Osteoblast (primary cell): ENCODE measurements around the gene CYP1B1. TPM values are rescaled to one million over a fixed set of nuclear protein-coding genes. Genes with fewer than 3 reads are reported as not detected.
A peak's percentile ranks its signal among the peaks of the same experiment; 100 is the strongest.
"Not testable (repeated sequence)": the region's sequence is repeated elsewhere in the genome, so short reads cannot be mapped to it uniquely, and the experiment has no call there.

Source experiments
- DNase-seq: peaks from one replicate; pipeline ENCODE4 v3.0.0; 2011; ENCODE audit warnings: low spot score, mixed read lengths; ENCODE audit not compliant: insufficient read length; ENCODE audit errors: missing footprints
- H2AFZ ChIP-seq: 2 replicates; pipeline ENCODE4 v1.6.0; 2011; ENCODE audit warnings: mild to moderate bottlenecking, low read length
- H3K27ac ChIP-seq: 2 replicates; pipeline ENCODE4 v1.5.1; 2011; ENCODE audit warnings: mild to moderate bottlenecking, low read depth, low read length, moderate library complexity
- H3K27me3 ChIP-seq: 2 replicates; pipeline ENCODE4 v1.6.0; 2012; ENCODE audit warnings: mild to moderate bottlenecking, control low read depth, inconsistent platforms, low read length, moderate library complexity; ENCODE audit not compliant: insufficient read depth
- H3K36me3 ChIP-seq: 2 replicates; pipeline ENCODE4 v1.5.1; 2011; ENCODE audit warnings: mild to moderate bottlenecking, low read length, control low read depth, moderate library complexity; ENCODE audit not compliant: insufficient read depth
- H3K4me1 ChIP-seq: 2 replicates; pipeline ENCODE4 v1.5.1; 2011; ENCODE audit warnings: mild to moderate bottlenecking, low read length, control low read depth, moderate library complexity; ENCODE audit not compliant: insufficient read depth
- H3K4me2 ChIP-seq: 2 replicates; pipeline ENCODE4 v1.6.0; 2011; ENCODE audit warnings: mild to moderate bottlenecking, low read length; ENCODE audit not compliant: insufficient read depth
- H3K4me3 ChIP-seq: fragments of 200-600 bp; sonication (generic); 3 replicates; pipeline ENCODE4 v1.5.1; 2012; ENCODE audit warnings: mild to moderate bottlenecking, low read length, inconsistent platforms; ENCODE audit not compliant: insufficient read depth
- H3K79me2 ChIP-seq: 2 replicates; pipeline ENCODE4 v1.6.0; 2012; ENCODE audit warnings: mild to moderate bottlenecking, low read length, control low read depth, inconsistent platforms; ENCODE audit not compliant: insufficient read depth
- H3K9me3 ChIP-seq: 2 replicates; pipeline ENCODE4 v1.5.1; 2011; ENCODE audit warnings: low read depth, low read length, control low read depth
- H4K20me1 ChIP-seq: 2 replicates; pipeline ENCODE4 v1.6.0; 2012; ENCODE audit warnings: mild to moderate bottlenecking, low read length, control low read depth; ENCODE audit not compliant: insufficient read depth
- total RNA-seq: library from RNA; depleted of rRNA; stranded (reverse); fragments of >200 nt; gene quantifications from 2 replicates; pipeline ENCODE4 v1.2.3, GENCODE V29; 2012
- TF ChIP-seq, protein P1 (sequence below): IDR thresholded peaks from 2 replicates; pipeline ENCODE4 v1.5.1; 2011; ENCODE audit warnings: mild to moderate bottlenecking, low read depth, low read length, moderate library complexity; ENCODE audit errors: extremely low read depth

CYP1B1 gene
- total RNA-seq, 1 donor: 827 TPM

DNA sequence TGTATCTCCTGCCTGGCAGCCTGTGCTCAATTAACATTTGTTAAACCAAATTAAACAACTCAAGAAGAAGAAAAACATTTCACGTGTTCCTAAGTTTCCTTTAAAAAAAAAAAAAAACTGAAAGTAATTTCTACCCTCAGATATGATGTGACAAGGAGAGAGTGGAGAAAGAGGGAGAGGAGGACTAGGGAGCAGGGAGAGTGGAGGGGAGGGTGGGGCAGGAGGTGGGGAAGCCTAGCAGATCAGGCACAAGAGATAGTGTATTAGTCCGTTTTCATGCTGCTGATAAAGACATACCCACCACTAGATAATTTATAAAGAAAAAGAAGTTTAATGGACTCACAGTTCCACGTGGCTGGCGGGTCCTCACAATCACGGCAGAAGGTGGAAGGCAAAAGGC is 46.4 kb downstream of the CYP1B1 start:
- no peak overlapping the region for H3K4me2 ChIP-seq
- H3K79me2 ChIP-seq: no peaks in the 10 kb centered on the region
- H3K9me3 ChIP-seq: no peaks in the 10 kb centered on the region

DNA sequence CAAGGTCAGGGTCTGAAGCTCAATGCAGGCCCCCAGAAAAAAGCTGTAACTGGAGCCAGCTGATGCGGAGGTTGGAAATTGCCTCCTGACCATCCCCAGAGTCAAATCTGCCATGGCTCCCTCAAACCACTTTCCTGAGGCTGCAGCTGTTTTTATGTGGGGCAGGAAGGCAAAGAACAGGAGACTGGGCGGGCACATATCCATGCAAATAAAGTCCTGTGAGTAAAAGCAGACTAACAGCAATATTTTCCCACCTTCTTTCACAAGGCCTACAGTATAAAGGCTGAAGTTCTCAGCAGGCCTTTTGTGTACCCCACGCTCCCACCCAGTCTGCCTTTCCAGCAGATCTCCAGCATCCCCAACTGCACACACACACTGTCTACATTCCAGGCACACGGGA is 47.1 kb downstream of the CYP1B1 start:
- no peak for DNase-seq
- TF ChIP-seq, protein P1, sequence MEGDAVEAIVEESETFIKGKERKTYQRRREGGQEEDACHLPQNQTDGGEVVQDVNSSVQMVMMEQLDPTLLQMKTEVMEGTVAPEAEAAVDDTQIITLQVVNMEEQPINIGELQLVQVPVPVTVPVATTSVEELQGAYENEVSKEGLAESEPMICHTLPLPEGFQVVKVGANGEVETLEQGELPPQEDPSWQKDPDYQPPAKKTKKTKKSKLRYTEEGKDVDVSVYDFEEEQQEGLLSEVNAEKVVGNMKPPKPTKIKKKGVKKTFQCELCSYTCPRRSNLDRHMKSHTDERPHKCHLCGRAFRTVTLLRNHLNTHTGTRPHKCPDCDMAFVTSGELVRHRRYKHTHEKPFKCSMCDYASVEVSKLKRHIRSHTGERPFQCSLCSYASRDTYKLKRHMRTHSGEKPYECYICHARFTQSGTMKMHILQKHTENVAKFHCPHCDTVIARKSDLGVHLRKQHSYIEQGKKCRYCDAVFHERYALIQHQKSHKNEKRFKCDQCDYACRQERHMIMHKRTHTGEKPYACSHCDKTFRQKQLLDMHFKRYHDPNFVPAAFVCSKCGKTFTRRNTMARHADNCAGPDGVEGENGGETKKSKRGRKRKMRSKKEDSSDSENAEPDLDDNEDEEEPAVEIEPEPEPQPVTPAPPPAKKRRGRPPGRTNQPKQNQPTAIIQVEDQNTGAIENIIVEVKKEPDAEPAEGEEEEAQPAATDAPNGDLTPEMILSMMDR: no peak
- no peaks in the 10 kb centered on the region for H3K36me3 ChIP-seq
- no peaks in the 10 kb centered on the region for H3K9me3 ChIP-seq
- H3K27me3 ChIP-seq: peaks cover 19% of the 10 kb centered on the region
- H3K4me2 ChIP-seq: no peak overlapping the region
- H3K27ac ChIP-seq: no peak overlapping the region
- H3K4me3 ChIP-seq: no peak overlapping the region
- H4K20me1 ChIP-seq: no peaks in the 10 kb centered on the region
- no peak overlapping the region for H2AFZ ChIP-seq
- H3K4me1 ChIP-seq: no peaks in the 10 kb centered on the region
- no peaks in the 10 kb centered on the region for H3K79me2 ChIP-seq

More for the DNA sequence above, 46.4 kb downstream of the CYP1B1 start:
- Histone ChIP-seq H3K27me3 (peaks cover 15% of the 10 kb centered on the region), H3K36me3 (no peaks in the 10 kb centered on the region), H3K4me3 (no peak overlapping the region), H2AFZ (no peak overlapping the region), H4K20me1 (no peaks in the 10 kb centered on the region), H3K4me1 (no peaks in the 10 kb centered on the region), H3K27ac (no peak overlapping the region)
- no peak for DNase-seq
- TF ChIP-seq, protein P1: no peak

DNA sequence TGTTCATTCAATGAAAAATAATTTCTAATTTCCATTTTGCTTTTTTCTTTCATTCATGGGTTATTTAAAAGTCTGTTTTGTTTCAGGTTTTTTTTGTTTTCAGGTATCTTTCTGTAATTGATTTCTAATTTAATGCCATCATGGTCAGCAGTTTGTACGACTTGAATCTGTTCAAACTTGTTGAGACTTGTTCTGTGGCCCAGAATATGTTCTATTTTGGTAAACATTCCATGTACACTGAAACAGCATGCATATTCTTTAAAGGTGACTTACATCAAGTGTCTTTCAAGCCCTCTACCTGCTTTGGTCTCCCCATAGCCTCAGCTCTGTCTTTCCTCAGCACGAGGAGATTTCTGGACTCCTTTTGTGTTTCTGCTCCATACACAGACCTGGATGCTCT is 49.1 kb downstream of the CYP1B1 start:
- Histone ChIP-seq H3K36me3 (no peaks in the 10 kb centered on the region), H3K4me3 (no peak overlapping the region), H3K27me3 (peaks cover 33% of the 10 kb centered on the region), H3K9me3 (no peaks in the 10 kb centered on the region), H3K4me2 (no peak overlapping the region), H2AFZ (no peak overlapping the region), H4K20me1 (no peaks in the 10 kb centered on the region), H3K27ac (no peak overlapping the region), H3K4me1 (no peaks in the 10 kb centered on the region), H3K79me2 (no peaks in the 10 kb centered on the region)
- DNase-seq: no peak
- TF ChIP-seq, protein P1: no peak

DNA sequence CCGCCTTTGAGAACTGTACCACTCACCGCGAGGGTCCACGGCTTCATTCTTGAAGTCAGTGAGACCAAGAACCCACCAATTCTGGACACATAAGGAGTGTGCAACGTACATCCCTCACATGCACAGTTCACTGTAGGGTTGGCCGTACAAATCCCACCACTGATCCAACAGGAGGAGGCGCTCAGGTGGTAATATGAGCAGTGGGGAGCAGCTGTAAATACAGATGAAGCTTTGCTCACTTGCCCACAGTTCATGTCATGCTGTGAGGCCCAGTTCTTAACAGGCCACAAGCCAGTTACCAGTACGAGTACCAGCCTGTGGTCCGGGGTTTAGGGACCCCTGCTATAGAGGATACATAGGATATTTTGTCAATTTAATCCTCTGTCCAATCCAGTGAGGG is 54.4 kb downstream of the CYP1B1 start:
- no peak overlapping the region for H3K4me3 ChIP-seq
- no peak overlapping the region for H3K4me2 ChIP-seq
- no peak overlapping the region for H2AFZ ChIP-seq
- H3K9me3 ChIP-seq: no peaks in the 10 kb centered on the region
- H3K4me1 ChIP-seq: no peaks in the 10 kb centered on the region
- no peaks in the 10 kb centered on the region for H4K20me1 ChIP-seq
- H3K27me3 ChIP-seq: peaks cover 33% of the 10 kb centered on the region
- H3K27ac ChIP-seq: no peak overlapping the region
- H3K79me2 ChIP-seq: no peaks in the 10 kb centered on the region
- peak; percentile 49 for DNase-seq
- TF ChIP-seq, protein P1: no peak
- H3K36me3 ChIP-seq: no peaks in the 10 kb centered on the region

DNA sequence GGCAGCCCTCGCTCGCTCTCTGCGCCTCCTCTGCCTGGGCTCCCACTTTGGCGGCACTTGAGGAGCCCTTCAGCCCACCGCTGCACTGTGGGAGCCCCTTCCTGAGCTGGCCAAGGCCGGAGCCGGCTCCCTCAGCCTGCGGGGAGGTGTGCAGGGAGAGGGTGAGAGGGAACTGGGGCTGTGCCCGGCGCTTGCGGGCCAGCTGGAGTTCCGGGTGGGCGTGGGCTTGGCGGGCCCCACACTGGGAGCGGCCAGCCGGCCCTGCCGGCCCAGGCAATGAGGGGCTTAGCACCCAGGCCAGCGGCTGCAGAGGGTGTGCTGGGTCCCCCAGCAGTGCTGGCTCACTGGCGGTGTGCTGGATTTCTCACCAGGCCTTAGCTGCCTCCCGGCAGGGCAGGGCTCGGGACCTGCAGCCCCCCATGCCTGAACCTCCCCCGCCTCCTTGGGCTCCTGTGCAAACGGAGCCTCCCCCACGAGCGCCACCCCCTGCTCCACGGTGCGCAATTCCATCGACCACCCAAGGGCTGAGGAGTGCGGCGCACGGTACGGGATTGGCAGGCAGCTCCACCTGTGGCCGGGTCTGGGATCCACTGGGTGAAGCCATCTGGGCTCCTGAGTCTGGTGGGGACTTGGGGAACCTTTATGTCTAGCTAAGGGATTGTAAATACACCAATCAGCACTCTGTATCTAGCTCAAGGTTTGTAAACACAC is 55.4 kb downstream of the CYP1B1 start:
- H3K27ac ChIP-seq, H3K79me2 ChIP-seq, H3K4me1 ChIP-seq, H3K36me3 ChIP-seq, H2AFZ ChIP-seq, H3K4me2 ChIP-seq, H3K4me3 ChIP-seq, DNase-seq, H3K9me3 ChIP-seq, H4K20me1 ChIP-seq: not testable (repeated sequence)
- peaks cover 27% of the 10 kb centered on the region for H3K27me3 ChIP-seq
